ENCODE data around the gene PRKAR1B.

Gene PRKAR1B

DNA sequence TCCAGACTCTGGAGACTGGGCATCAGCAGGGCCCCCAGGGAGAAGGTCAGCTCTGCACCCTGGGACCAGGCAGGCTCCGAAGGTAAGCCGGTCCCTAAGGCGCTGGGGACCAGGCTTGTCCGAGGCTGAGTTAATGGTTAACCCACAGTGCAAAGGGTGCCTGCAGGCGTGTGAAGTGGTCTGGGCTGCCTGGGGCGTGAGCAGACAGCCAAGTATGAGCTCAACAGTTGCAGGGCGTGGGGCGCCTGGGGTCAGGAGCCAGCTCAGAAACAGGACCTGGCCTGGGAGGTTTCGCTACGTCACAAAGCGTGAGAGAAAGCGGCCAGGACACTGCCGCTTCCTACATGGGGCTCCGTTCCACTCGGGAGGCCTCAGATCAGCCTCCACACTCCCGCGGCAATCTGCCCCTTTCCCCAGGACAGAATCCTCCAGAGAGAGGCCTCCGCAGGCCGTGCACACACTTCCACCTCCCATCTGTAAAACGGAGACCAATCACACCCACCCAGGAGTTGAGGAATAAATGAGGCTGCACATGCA, 223.4 kb downstream of the PRKAR1B start:
- no peak for DNase-seq

DNA sequence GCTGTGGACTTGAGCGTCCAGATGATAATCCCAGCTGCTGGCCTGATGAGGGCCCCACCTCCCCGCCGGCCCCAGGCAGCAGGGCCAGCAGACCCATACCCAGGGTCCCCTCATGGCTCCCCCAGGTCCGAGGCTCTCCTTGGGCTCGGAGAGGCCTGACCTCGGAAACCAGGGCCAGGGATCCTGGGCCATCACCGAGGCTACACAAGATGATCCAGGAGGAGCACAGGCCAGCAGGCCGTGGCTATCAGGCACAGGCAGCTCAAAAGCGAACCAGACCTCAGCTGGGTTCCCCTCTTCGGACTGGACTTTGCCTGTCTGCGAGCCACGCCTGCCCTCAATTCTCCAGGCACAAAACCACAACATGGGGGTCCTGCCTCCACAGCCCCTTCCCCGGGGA, 224.8 kb downstream of the PRKAR1B start:
- DNase-seq = no peak

DNA sequence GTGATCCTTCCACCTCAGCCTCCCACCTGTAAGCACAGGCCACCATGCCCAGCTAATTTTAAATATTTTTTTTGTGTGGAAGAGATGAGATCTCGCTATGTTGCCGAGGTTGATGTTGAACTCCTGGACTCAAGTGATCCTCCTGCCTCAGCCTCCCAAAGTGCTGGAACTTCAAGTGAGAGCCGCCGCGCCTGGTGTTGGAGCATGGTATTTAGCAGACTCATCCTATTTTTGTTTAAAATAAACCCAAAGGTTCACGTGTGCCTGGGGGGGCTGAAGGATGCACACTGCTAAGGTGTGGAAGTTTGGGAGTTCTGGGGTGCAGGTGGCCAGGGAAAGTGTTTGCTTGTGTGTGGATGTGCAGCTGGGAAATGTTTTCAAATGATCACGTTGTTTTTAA, 225.6 kb downstream of the PRKAR1B start:
- no peak for DNase-seq

DNA sequence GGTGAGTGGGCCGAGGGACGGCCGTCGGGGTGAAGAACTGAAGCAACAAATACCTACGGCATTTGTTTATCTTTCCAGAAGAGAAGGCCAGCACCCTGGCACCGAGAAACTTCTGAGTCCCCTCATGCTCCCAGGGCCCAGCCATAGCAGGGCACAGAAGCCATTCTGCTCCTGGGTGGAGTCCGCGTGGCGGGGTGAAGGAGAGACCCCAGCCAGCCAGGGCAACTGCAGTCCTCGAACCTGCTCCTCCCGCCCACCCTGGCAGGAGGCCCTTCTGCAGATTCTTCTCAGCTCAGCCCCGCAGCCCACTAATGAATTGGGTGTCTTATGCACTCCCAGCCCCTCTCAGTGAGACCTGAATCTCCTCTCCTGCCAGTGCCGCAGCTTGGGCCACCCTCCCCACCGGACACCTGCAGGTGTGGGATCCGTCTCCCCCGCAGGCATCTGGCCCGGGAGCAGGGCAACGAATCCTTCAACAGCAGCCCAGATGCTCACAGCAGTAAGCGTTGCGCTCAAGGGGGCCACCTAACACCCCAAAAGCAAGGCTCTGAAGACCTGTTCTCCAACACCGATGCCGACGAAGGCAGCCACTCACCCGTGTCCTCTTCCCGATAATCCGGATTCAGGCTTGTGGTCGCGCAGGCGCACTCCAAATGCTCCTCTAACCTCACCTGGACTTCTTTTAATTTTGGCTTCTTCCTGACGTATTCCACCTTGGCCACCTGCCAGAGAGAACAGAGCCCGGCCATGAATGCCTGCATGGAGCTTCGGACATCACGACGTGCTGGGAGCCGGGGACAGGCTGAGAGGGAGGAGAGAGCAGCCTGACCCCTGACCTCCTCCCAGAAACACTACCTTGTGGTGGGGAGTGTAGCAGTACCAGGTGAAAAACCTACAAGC, 226.3 kb downstream of the PRKAR1B start:
- no peak for DNase-seq

DNA sequence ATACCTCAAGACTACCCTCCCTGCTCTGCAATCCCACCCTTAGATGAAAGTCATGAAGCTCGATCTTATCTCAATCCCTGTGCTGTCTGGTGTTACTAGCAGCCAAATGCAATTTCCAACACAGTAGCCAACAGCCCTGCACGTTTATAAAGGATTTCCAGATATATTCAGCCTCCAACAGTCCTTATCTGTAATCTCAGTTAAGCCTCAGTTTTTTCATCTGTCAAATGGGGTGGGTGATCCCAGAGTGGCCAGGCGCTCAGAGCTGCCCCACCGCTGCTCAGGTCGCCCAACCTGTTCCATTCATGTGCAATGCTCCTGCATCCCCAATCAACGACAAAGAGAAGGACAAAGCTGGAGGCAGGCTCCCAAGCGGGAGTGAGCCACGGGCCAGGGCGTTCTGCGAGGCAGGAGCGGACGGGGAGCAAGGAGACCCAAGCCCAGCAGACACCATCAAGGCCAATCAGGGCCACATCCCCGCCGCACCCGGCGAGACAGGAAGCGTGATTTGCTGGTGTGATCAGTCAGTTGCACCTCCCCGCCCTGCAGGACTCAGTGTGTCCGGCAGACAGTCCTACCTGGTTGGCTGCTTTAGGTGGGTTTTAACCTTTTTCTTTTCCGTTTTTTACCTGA, 227.1 kb downstream of the PRKAR1B start:
- DNase-seq = no peak

Measured in CD4-positive, alpha-beta T cell treated with Interleukin-6 for 4 hours (primary cell).